ENCODE results near the gene NUDT3.

NUDT3 gene

DNA sequence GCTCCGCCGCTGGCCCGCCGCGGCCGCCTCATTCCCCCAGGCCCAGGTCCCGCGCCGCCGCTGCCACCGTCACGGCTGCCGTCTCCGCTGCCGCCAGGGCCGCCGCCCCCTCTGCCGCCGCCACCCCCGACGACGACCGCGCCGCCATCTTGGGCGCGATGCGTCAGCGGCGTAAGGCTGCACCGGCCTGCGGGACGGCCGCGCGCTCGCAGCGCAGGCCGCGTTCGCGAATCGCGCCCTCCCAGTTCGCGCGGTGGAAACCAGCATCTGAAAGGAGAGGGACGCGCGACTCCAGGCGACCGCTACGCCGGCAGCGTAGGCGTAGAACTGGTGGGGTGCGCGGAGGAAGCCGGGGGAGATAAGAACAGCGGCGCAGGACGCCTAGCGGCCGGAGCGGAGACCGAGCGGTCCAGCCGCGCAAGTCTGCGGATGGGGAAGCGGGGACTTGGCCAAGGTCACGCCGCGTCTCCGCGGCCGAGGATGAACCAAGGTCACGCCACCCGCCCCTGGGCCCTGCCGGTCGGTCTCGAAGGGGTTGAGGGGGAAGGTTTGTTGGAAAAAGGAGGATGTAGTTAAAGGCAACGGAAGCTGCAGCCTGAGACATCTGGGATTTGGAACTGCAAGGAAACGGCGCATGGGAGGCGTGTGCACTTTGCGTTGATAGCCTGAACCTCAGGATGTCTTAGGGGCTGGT, at the start of gene NUDT3:
Gene NUDT3, minus strand, starts transcription at position 173 of the 694 bp plus-strand sequence. CDS start 307 bp downstream, outside the sequence.
- H3K4me1 ChIP-seq (ENCODE audit: insufficient read depth, low read length): 0 out of 2 replicates have a peak, but pooled peaks cover 2% of the 10 kb centered on the region
- peak within 1 kb of the TSS; percentile 94 for H3K9ac ChIP-seq (ENCODE audit: low read depth, low read length)
- H3K36me3 ChIP-seq (ENCODE audit: insufficient read depth, low read length): no peaks in the 10 kb centered on the region
- H3K9me3 ChIP-seq (ENCODE audit: control insufficient read depth, insufficient read depth, low read length): no peaks in the 10 kb centered on the region

DNA sequence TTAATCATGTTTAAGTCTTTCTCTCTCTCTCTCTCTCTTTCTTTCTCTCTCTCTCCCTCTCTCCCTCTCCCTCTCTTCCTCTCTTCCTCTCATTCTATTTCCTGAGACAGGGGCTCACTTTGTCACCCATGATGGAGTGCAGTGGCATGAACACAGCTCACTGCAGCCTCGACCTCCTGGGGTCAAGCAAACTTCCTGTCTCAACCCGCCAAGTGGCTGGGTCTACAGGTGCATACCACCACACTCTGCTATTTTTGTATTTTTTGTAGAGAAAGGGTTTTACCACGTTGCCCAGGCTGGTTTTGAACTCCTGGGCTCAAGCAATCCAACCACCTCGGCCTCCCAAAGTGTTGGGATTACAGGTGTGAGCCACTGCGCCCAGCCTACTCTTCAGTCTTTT, 49.1 kb upstream of the NUDT3 start:
- Histone ChIP-seq H3K4me1 (ENCODE audit: insufficient read depth, low read length) (no peaks in the 10 kb centered on the region), H3K9me3 (ENCODE audit: control insufficient read depth, insufficient read depth, low read length) (peaks cover 7% of the 10 kb centered on the region; the same call in 1 of the 2 replicates), H3K36me3 (ENCODE audit: insufficient read depth, low read length) (no peaks in the 10 kb centered on the region), H3K9ac (ENCODE audit: low read depth, low read length) (no peak overlapping the region)

DNA sequence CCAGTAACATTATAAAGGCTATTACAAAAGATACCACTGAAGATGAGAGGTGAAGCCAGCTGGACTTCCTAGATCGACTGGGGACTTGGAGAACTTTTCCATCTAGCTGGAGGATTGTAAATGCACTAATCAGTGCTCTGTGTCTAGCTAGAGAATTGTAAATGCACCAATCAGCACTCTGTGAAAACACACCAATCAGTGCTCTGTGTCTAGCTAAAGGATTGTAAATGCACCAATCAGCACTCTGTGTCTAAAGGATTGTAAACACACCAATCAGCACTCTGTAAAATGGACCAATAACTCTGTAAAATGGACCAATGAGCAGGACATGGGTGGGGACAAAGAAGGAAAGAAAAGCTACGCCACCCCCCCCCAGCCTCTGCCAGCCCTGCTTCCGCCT, 47.0 kb upstream of the NUDT3 start:
- Histone ChIP-seq H3K9ac (ENCODE audit: low read depth, low read length) (no peak overlapping the region), H3K36me3 (ENCODE audit: insufficient read depth, low read length) (no peaks in the 10 kb centered on the region), H3K9me3 (ENCODE audit: control insufficient read depth, insufficient read depth, low read length) (peaks cover 7% of the 10 kb centered on the region; the same call in 1 of the 2 replicates), H3K4me1 (ENCODE audit: insufficient read depth, low read length) (no peaks in the 10 kb centered on the region)

DNA sequence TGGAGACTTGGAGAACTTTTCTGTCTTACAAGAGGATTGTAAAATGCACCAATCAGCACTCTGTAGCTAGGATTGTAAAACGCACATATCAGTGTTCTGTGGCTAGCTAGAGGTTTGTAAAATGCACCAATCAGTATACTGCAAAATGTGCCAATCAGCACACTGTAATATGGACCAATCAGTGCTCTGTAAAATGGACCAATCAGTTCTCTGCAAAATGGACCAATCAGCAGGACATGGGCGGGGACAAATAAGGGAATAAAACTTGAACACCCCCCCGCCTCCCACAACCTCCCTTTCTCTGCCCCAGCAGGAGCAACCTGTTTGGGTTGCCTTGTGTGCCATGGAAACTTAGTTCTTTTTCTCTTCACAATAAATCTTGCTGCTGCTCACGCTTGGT, 46.2 kb upstream of the NUDT3 start:
- Histone ChIP-seq H3K4me1 (ENCODE audit: insufficient read depth, low read length) (no peaks in the 10 kb centered on the region), H3K9ac (ENCODE audit: low read depth, low read length) (no peak overlapping the region), H3K36me3 (ENCODE audit: insufficient read depth, low read length) (no peaks in the 10 kb centered on the region), H3K9me3 (ENCODE audit: control insufficient read depth, insufficient read depth, low read length) (peaks cover 7% of the 10 kb centered on the region; the same call in 1 of the 2 replicates)

DNA sequence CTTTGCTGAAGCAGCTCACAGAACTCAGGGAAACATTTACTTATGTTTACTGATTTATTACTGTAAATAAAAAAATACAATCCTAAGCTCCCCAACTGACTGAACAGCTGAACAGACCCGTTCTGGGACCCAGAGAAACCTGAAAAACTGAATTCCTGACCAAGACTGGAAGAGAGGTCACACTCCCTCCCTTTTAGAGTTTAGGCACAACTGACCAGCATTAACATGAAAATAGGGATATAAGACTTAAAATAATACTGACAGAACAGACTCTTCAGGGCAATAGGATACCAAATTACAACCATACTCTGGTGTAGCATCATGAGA, 45.1 kb upstream of the NUDT3 start:
- Histone ChIP-seq H3K9me3 (ENCODE audit: control insufficient read depth, insufficient read depth, low read length) (peaks cover 7% of the 10 kb centered on the region; the same call in 1 of the 2 replicates), H3K36me3 (ENCODE audit: insufficient read depth, low read length) (no peaks in the 10 kb centered on the region), H3K9ac (ENCODE audit: low read depth, low read length) (no peak overlapping the region), H3K4me1 (ENCODE audit: insufficient read depth, low read length) (no peaks in the 10 kb centered on the region)

DNA sequence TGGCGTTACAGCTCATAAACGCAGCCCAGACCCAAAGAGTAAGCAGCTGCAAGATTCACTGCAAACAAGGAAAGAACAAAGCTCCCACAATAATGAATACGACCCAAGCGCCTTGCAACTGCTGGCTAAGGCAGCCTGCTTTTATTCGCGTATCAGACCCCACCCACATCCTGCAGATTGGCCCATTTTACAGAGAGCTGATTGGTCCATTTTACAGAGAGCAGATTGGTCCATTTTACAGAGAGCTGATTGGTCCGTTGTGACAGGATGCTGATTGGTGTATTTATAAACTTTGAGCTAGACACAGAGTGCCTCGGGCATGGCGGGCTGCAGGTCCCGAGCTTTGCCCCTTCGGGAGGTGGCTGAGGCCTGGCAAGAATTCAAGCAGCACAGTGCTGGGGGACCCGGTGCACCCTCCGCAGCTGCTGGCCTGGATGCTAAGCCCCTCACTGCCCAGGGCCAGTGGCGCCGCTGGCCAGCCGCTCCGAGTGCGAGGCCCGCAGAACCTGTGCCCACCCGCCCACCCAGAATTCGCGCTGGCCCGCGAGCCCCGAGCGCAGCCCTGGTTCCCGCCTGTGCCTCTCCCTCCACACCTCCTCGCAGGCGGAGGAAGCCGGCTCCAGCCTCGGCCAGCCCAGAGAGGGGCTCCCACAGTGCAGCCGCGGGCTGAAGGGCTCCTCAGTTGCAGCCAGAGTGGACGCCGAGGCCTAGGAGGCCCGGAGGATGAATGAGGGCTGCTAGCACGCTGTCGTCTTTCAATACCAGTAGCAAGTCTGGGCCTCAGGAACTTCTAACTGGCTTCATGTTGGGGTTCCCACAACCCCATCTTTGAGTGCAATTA, 44.6 kb upstream of the NUDT3 start:
- Histone ChIP-seq H3K4me1 (ENCODE audit: insufficient read depth, low read length) (no peaks in the 10 kb centered on the region), H3K9me3 (ENCODE audit: control insufficient read depth, insufficient read depth, low read length) (peaks cover 7% of the 10 kb centered on the region; the same call in 1 of the 2 replicates), H3K36me3 (ENCODE audit: insufficient read depth, low read length) (no peaks in the 10 kb centered on the region), H3K9ac (ENCODE audit: low read depth, low read length) (no peak overlapping the region)

DNA sequence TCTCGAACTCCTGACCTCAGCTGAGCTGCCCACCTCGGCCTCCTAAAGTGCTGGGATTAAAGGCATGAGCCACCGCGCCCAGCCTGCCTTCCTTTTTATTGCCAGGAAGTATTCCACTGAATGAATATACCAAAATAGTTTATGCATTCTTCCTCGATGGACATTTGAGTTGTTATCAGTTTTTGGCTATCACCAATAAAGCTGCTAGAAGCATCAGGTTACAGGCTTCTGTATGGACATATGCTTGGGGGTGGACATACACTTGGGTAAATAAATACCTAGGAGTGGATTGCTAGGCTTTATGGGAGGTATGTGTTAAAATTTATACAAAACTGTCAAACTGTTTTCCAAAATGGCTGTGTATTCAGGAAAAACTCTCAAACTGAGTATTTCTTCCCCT, 43.4 kb upstream of the NUDT3 start:
- Histone ChIP-seq H3K9ac (ENCODE audit: low read depth, low read length) (no peak overlapping the region), H3K36me3 (ENCODE audit: insufficient read depth, low read length) (no peaks in the 10 kb centered on the region), H3K9me3 (ENCODE audit: control insufficient read depth, insufficient read depth, low read length) (peaks cover 7% of the 10 kb centered on the region), H3K4me1 (ENCODE audit: insufficient read depth, low read length) (no peaks in the 10 kb centered on the region)

DNA sequence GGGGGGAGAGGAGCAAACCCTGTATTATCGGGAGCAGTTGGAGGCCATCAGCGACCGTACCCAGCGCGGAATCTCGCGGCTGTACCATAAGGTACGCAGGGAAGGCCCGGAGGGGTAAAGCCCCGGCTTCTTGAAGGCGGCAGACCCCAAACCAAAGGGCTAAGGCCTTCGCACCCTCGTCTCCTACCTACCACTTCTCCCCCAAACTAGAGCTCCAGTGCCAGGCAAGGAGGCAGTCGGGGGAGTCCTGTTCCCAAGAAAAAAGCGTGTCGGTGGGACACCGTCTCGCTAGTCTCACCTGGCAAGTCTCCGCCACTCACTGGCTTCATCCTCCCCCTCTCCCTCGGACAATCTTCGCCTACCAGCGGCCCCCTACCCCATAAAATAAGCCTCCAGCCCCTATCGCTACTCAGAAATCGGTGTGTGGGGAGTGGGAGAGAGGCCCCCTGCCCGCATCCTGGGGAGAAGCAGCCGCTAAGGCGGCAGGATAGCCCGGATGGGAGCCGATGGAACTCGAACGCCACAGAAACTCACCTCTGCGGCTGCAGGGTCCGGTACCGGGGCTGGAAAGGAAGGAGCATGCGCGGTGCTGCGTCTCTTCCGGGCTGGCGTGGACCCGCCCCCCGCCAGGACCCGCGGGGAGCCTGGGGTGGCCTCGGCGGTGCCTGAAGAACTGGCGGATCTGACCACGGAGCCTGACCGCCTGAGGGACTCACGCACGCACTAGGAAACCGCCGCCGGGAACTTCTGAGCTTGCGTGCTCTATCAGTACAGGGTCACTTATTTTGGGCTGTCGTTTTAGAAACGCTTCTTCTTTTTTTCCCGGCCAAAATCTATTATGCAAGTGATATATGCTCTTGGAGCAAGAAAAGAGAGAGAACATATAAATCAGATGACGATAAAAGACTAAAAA, 33.3 kb upstream of the NUDT3 start, which contains the start of gene RPS10:
Gene RPS10, minus strand, starts transcription at position 572 of the 913 bp plus-strand sequence. CDS start 848 bp downstream, outside the sequence.
- Histone ChIP-seq H3K4me1 (ENCODE audit: insufficient read depth, low read length) (0 out of 2 replicates have a peak, but pooled peaks cover 3% of the 10 kb centered on the region), H3K36me3 (ENCODE audit: insufficient read depth, low read length) (peaks cover 40% of the 10 kb centered on the region)

DNA sequence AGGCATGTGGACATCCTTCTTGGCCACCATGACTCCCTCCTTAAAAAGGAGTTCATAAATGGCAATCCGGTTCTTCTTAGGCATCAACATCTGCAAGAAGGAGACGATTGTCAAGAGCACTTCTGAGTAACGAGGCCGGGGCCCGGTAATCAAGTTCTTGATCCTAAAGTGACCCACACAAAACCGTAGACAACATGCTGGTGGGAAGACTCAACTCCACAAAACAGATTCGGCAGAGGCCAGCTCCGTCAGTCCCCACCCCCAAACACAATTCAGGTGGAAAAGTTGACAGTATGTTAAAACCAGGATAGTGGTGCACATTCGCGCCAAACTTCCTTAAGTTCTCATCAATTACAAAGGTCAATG, 32.6 kb upstream of the NUDT3 start:
- Histone ChIP-seq H3K4me1 (ENCODE audit: insufficient read depth, low read length) (0 out of 2 replicates have a peak, but pooled peaks cover 3% of the 10 kb centered on the region), H3K9ac (ENCODE audit: low read depth, low read length) (peak overlapping the region; percentile 85), H3K36me3 (ENCODE audit: insufficient read depth, low read length) (peaks cover 42% of the 10 kb centered on the region), H3K9me3 (ENCODE audit: control insufficient read depth, insufficient read depth, low read length) (no peaks in the 10 kb centered on the region)

More for the DNA sequence above, 33.3 kb upstream of the NUDT3 start, which contains the start of gene RPS10:
- Histone ChIP-seq H3K9ac (ENCODE audit: low read depth, low read length) (peak within 1 kb of the TSS; percentile 85), H3K9me3 (ENCODE audit: control insufficient read depth, insufficient read depth, low read length) (no peaks in the 10 kb centered on the region)

DNA sequence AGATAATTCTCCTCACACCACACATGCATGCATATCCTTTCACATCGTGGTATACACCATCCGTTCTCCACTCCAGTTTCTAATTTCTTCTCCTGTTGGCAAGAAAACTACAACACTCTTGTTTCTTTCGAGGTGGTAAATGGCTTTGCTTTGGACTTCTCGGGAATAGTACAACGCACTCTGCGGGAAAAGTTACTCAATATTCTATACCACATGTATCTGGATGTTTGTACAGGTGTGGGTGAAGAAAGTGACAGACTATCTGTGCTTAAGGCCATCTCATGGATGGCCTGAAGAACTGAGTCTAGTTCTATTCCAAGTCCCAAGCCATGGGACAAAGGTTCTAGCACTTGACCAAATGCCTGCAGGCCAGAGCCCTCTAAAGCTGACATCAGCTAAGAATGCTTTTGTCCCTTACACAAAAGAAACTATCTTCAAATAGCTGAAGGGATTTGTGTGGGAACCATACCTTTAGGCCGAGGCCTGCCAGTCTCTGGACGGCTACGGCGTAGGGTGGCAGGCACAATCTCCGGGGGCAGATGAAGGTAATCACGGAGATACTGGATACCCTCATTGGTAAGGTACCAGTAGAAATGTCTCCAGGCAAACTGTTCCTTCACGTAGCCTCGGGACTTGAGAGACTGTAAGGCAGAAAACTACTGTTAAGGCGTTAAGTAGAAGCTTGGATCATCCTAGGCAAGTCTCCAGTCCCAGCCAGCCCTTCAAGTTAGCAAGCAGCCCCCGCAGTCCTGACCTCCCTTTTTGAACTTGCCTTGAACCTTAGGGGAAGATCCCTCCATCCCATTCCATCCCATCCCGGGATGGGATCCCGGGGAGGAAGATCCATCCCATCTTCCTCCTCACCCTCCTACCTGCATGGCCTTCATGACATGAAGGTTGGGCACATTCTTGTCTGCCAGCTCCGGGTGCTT, 32.0 kb upstream of the NUDT3 start:
- Histone ChIP-seq H3K9me3 (ENCODE audit: control insufficient read depth, insufficient read depth, low read length) (no peaks in the 10 kb centered on the region), H3K36me3 (ENCODE audit: insufficient read depth, low read length) (peaks cover 47% of the 10 kb centered on the region), H3K4me1 (ENCODE audit: insufficient read depth, low read length) (0 out of 2 replicates have a peak, but pooled peaks cover 3% of the 10 kb centered on the region), H3K9ac (ENCODE audit: low read depth, low read length) (peak overlapping the region; percentile 85)

DNA sequence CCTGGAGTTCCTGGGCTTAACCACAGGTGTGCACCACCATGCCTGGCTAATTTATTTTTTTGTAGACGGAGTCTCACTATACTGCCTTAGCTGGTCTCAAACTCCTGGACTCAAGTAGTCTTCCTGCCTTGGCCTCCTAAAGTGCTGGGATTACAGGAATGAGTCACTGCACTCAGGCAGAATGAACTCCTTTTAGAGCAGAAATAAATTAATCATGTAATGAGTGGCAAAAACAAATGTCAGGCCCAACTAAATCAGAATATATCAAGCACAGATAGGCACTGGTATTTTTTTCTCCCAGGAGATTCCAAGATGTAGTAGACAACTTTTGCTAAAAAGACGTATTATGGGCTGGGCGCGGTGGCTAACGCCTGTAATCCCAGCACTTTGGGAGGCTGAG, 30.8 kb upstream of the NUDT3 start:
- H3K9me3 ChIP-seq (ENCODE audit: control insufficient read depth, insufficient read depth, low read length): no peaks in the 10 kb centered on the region
- H3K9ac ChIP-seq (ENCODE audit: low read depth, low read length): no peak overlapping the region
- H3K36me3 ChIP-seq (ENCODE audit: insufficient read depth, low read length): peaks cover 47% of the 10 kb centered on the region
- H3K4me1 ChIP-seq (ENCODE audit: insufficient read depth, low read length): 0 out of 2 replicates have a peak, but pooled peaks cover 3% of the 10 kb centered on the region

DNA sequence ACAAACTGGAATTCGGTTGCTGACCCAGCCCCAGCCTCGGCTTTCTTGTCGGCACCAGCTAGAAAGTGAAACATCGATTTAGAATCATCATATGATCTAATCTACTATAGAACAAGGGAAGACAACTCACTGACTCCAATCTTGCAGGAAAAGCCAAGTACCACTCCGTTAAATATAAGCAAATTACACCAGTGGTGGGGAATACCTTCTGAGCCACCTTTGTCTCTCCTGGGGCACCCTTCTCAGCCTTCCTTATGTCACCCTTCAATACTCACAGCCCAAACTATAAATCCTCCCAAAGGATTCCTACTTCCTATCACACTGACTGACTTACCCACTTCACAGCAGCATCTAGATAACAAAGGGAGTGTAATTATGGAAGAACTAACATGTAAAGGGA, 25.9 kb upstream of the NUDT3 start:
- H3K4me1 ChIP-seq (ENCODE audit: insufficient read depth, low read length): no peaks in the 10 kb centered on the region
- peaks cover 47% of the 10 kb centered on the region for H3K36me3 ChIP-seq (ENCODE audit: insufficient read depth, low read length)
- H3K9ac ChIP-seq (ENCODE audit: low read depth, low read length): no peak overlapping the region

DNA sequence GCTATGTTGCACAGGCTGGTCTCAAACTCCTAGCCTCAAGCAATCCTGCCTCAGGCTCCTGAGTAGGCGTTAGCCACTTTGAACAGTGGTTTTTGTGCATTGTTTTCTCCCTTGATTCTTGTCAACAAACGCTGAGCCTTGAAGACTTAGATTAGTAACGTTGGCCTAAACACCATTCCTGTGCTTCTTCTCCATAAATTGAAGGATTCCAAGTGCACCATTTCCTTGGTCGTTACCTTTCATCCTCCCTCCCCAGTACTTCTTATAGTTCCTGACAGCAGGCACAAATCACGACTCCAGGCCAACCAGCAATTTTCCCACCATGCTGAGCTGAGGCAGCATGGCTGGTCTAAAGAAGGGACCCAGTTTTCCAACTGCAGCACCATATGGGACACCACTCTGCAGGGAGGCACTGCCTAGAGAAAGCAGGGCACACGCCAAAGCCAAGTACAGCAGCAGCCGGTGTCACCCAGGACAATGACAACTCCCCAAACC, 24.5 kb upstream of the NUDT3 start:
- no peak overlapping the region for H3K9ac ChIP-seq (ENCODE audit: low read depth, low read length)
- H3K9me3 ChIP-seq (ENCODE audit: control insufficient read depth, insufficient read depth, low read length): no peaks in the 10 kb centered on the region
- peaks cover 32% of the 10 kb centered on the region for H3K36me3 ChIP-seq (ENCODE audit: insufficient read depth, low read length)
- H3K4me1 ChIP-seq (ENCODE audit: insufficient read depth, low read length): no peaks in the 10 kb centered on the region

More for the DNA sequence above, 25.9 kb upstream of the NUDT3 start:
- no peaks in the 10 kb centered on the region for H3K9me3 ChIP-seq (ENCODE audit: control insufficient read depth, insufficient read depth, low read length)
